Lower lobe of right lung (tissue), 2 donors: ENCODE data around the gene PXYLP1. TPM values are rescaled to one million over a fixed set of nuclear protein-coding genes. Genes with fewer than 3 reads are reported as not detected.

Experiments used
- ATAC-seq, 2 donors: fragments of 200-7000 bp; cut with Tn5 transposase; one replicate each; pipeline ENCODE4 v1.9.1; 2020 to 2022; ENCODE audit warnings: mild to moderate bottlenecking in 2 of 2, moderate library complexity in 2 of 2
- DNase-seq: peaks from one replicate; pipeline ENCODE4 v3.0.0-alpha.2; 2020
- H3K27ac ChIP-seq: fragments of 200-600 bp; one replicate; pipeline ENCODE4 v1.8.0; 2022
- H3K27me3 ChIP-seq: fragments of 200-600 bp; one replicate; pipeline ENCODE4 v1.8.0; 2022; ENCODE audit warnings: low read depth
- H3K36me3 ChIP-seq: fragments of 200-600 bp; one replicate; pipeline ENCODE4 v1.8.0; 2022; ENCODE audit warnings: mild to moderate bottlenecking
- H3K4me1 ChIP-seq: fragments of 200-600 bp; one replicate; pipeline ENCODE4 v1.8.0; 2022
- H3K4me3 ChIP-seq: fragments of 200-600 bp; one replicate; pipeline ENCODE4 v1.8.0; 2022; ENCODE audit warnings: mild to moderate bottlenecking
- H3K9me3 ChIP-seq: fragments of 200-600 bp; one replicate; pipeline ENCODE4 v1.8.0; 2022
- CTCF ChIP-seq: fragments of 200-600 bp; IDR thresholded peaks from one replicate; pipeline ENCODE4 v1.8.0; 2022; ENCODE audit warnings: antibody characterized with exemption, mild to moderate bottlenecking
- intact Hi-C: fragments of 100-400 bp; cut with DNase I; formaldehyde crosslinking; loops from one replicate; pipeline ENCODE4 v1.11.0; 2022
- total RNA-seq: library from RNA; stranded (reverse); fragmentation: NEBNext Ultra II Directional; extraction: Animal tissue kit (Norgen Biotek cat#: 25700); gene quantifications from one replicate; pipeline ENCODE4 v1.2.1, GENCODE V29; 2021
- donor health status: DM: no; HTN: yes; CAD: no; lungs with severe emphysema.

Gene PXYLP1
- total RNA-seq, 1 donor from 2014 or later = 8.9 TPM

GRCh38 chr3:141286856-141287255 is 55.2 kb downstream of the PXYLP1 start:
- DNase-seq (no peak), ATAC-seq (no peak)
- Histone ChIP-seq H3K27ac (no peak overlapping the region), H3K4me1 (no peaks in the 10 kb centered on the region), H3K9me3 (no peaks in the 10 kb centered on the region), H3K4me3 (no peak overlapping the region), H3K36me3 (no peaks in the 10 kb centered on the region), H3K27me3 (no peaks in the 10 kb centered on the region)
- intact Hi-C loops = no loop called here
- no peak for TF ChIP-seq CTCF

GRCh38 chr3:141287326-141287725 is 55.7 kb downstream of the PXYLP1 start:
- no peaks in the 10 kb centered on the region for H3K9me3 ChIP-seq
- no peak overlapping the region for H3K4me3 ChIP-seq
- H3K36me3 ChIP-seq = no peaks in the 10 kb centered on the region
- no peaks in the 10 kb centered on the region for H3K27me3 ChIP-seq
- H3K27ac ChIP-seq = no peak overlapping the region
- ATAC-seq = peak; percentile 36 to 61
- TF ChIP-seq CTCF = no peak
- intact Hi-C loops = no loop called here
- H3K4me1 ChIP-seq = no peaks in the 10 kb centered on the region
- DNase-seq = no peak

- Histone ChIP-seq H3K9me3 (no peaks in the 10 kb centered on the region), H3K4me3 (no peak overlapping the region), H3K4me1 (peaks cover 2% of the 10 kb centered on the region), H3K36me3 (no peaks in the 10 kb centered on the region), H3K27me3 (no peaks in the 10 kb centered on the region), H3K27ac (no peak overlapping the region)
- no peak for TF ChIP-seq CTCF
- DNase-seq = no peak
- ATAC-seq = no peak
- intact Hi-C loops = no loop called here
Measured at GRCh38 chr3:141288336-141288990, 56.8 kb downstream of the PXYLP1 start.

GRCh38 chr3:141289228-141289772 is 57.7 kb downstream of the PXYLP1 start:
- ATAC-seq = no peak
- intact Hi-C loops = no loop called here

GRCh38 chr3:141291559-141292355 is 60.1 kb downstream of the PXYLP1 start:
- TF ChIP-seq CTCF = no peak
- intact Hi-C loops = no loop called here
- Histone ChIP-seq H3K36me3 (no peaks in the 10 kb centered on the region), H3K9me3 (no peaks in the 10 kb centered on the region), H3K27ac (no peak overlapping the region), H3K27me3 (no peaks in the 10 kb centered on the region), H3K4me3 (no peak overlapping the region), H3K4me1 (peaks cover 9% of the 10 kb centered on the region)
- ATAC-seq = no peak
- DNase-seq = no peak

More at GRCh38 chr3:141289228-141289772, 57.7 kb downstream of the PXYLP1 start:
- H3K4me3 ChIP-seq = no peak overlapping the region
- H3K27me3 ChIP-seq = no peaks in the 10 kb centered on the region
- no peaks in the 10 kb centered on the region for H3K9me3 ChIP-seq
- TF ChIP-seq CTCF = no peak
- H3K27ac ChIP-seq = no peak overlapping the region
- DNase-seq = no peak
- no peaks in the 10 kb centered on the region for H3K36me3 ChIP-seq
- peaks cover 9% of the 10 kb centered on the region for H3K4me1 ChIP-seq
